ENCODE results near the gene TTLL8.
A peak's percentile ranks its signal among the peaks of the same experiment; 100 is the strongest.

TTLL8 gene

GRCh38 chr22:50016988-50017700 lies 41.0 kb downstream of the TTLL8 start:
- peak; percentile 35 for DNase-seq

GRCh38 chr22:50016308-50016987 lies 41.6 kb downstream of the TTLL8 start:
- no peak for DNase-seq

- DNase-seq: no peak
Measured at GRCh38 chr22:50015451-50016307, 42.4 kb downstream of the TTLL8 start.

GRCh38 chr22:50014655-50015401 lies 43.3 kb downstream of the TTLL8 start:
- no peak for DNase-seq

- DNase-seq: no peak
Measured at GRCh38 chr22:50014053-50014501, 44.0 kb downstream of the TTLL8 start.

- peak; percentile 26 for DNase-seq
Measured at GRCh38 chr22:50012211-50013181, 45.6 kb downstream of the TTLL8 start, which contains the start of gene IL17REL. Gene IL17REL (minus strand): TSS chr22:50012765. CDS start chr22:50012646, 119 bp downstream.

- no peak for DNase-seq
Measured at GRCh38 chr22:50011447-50012210, 46.5 kb downstream of the TTLL8 start.

- no peak for DNase-seq
Measured at GRCh38 chr22:50010676-50011446, 47.2 kb downstream of the TTLL8 start.

GRCh38 chr22:50009765-50010675 lies 48.1 kb downstream of the TTLL8 start:
- DNase-seq: no peak

- DNase-seq: no peak
Measured at GRCh38 chr22:50009251-50009650, 48.8 kb downstream of the TTLL8 start.

GRCh38 chr22:50008151-50009040 lies 49.7 kb downstream of the TTLL8 start:
- DNase-seq: no peak

GRCh38 chr22:50007057-50007511 lies 51.0 kb downstream of the TTLL8 start:
- DNase-seq: no peak

GRCh38 chr22:50004918-50005317 lies 53.2 kb downstream of the TTLL8 start:
- DNase-seq: no peak

- no peak for DNase-seq
Measured at GRCh38 chr22:50002791-50003190, 55.3 kb downstream of the TTLL8 start.

GRCh38 chr22:50001388-50002231 lies 56.5 kb downstream of the TTLL8 start:
- DNase-seq: no peak

- DNase-seq: no peak
Measured at GRCh38 chr22:50000587-50001387, 57.3 kb downstream of the TTLL8 start.

Data from EL (cell line).